Gastroesophageal sphincter (tissue), 3 donors: ENCODE measurements around the gene CDR2L.

Experiments used
- CTCF ChIP-seq, 4 experiments: fragments of 200-600 bp in 2 of 4; fragments of 450-650 bp in 2 of 4; sonication (generic) in 1 of 4; IDR thresholded peaks; one replicate each; pipeline ENCODE4 v1.5.1; 2017 to 2019; ENCODE audit warnings: antibody characterized with exemption in 4 of 4, mild to moderate bottlenecking in 2 of 4, moderate library complexity in 2 of 4
- EP300 ChIP-seq: sonication (generic); formaldehyde crosslinking; IDR thresholded peaks from one replicate; pipeline ENCODE4 v1.6.1; 2017; ENCODE audit warnings: antibody characterized with exemption, mild to moderate bottlenecking
- POLR2A ChIP-seq, 2 donors: fragments of 450-650 bp; IDR thresholded peaks; one replicate each; pipeline ENCODE4 v1.6.1; 2017; ENCODE audit warnings: antibody characterized with exemption in 2 of 2, mild to moderate bottlenecking in 2 of 2, moderate library complexity in 1 of 2
- POLR2AphosphoS5 ChIP-seq: sonication (generic); formaldehyde crosslinking; IDR thresholded peaks from one replicate; pipeline ENCODE4 v1.6.1; 2017; ENCODE audit warnings: antibody characterized with exemption

GRCh38 chr17:75006653-75007052, 19.2 kb downstream of the CDR2L start:
- TF ChIP-seq CTCF (IDR thresholded peaks at IDR 0.05), result no peak
- TF ChIP-seq POLR2A (IDR thresholded peaks at IDR 0.05), result no peak
- TF ChIP-seq EP300, result no peak
- no peak for TF ChIP-seq POLR2AphosphoS5
